Measurements from ENCODE around the gene RANBP9. TPM values are rescaled to one million over a fixed set of nuclear protein-coding genes. Genes with fewer than 3 reads are reported as not detected.

RANBP9 gene
- total RNA-seq (2022; extraction: Qiagen RNA extraction): 10.3 to 14.5 TPM (median 12.7 TPM) in 5 replicates

GRCh38 chr6:13711733-13712598 is at the start of gene RANBP9:
Gene RANBP9 (minus strand): TSS chr6:13711835. CDS start chr6:13711505, 330 bp downstream.

DNA sequence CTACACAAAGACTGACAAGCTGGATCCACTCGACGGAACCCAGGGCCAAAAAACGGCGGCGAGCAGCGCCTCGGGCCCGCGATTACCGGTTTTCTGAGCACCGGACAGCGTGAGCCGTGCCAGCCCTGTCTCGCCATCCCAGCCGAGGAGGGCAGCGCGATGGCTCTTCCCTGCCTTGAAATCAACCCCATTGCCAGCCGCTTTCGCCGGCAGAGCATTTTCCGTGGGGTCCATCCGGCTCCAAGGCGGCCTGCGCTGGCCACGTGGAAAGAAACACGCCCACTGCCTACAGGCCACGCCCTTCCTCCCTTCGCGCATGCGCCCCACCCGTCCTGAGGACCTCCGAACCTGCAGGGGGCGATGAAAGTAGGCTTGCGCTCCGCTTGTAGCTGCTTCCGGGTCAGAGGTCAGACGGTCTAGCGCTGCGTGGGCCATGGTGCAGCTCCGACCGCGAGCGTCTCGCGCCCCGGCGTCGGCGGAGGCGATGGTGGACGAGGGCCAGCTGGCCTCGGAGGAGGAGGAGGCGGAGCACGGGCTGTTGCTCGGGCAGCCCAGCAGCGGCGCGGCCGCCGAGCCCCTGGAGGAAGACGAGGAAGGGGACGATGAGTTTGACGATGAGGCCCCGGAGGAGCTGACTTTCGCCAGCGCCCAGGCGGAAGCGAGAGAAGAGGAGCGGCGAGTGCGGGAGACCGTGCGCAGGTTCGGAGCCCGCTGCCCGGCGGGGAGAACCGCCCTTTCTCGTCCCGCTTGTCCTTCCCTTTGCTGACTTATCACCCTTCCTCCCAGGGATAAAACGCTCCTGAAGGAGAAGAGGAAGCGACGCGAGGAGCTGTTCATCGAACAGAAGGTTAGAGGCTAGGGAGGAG is 96.5 kb downstream of the RANBP9 start, which contains the start of gene NOL7:
Gene NOL7 (plus strand): TSS at position 410 of the 866 bp plus-strand sequence. CDS start 24 bp downstream, at position 434.

GRCh38 chr6:13574571-13575376 is 136.9 kb downstream of the RANBP9 start, which contains the start of gene SIRT5:
Gene SIRT5 (plus strand): TSS chr6:13574601. CDS start chr6:13584111, 9,510 bp downstream.

Other genes with a start within 250 kb of the RANBP9 start
- gene GFOD1, start 224.2 kb downstream of the RANBP9 start, total RNA-seq (2022; extraction: Qiagen RNA extraction): 1.4 to 1.7 TPM (median 1.6 TPM) in 5 replicates
- gene SIRT5, start 137.2 kb downstream of the RANBP9 start, total RNA-seq (2022; extraction: Qiagen RNA extraction): 3.7 to 4.7 TPM (median 3.9 TPM) in 5 replicates
- 65.3 to 75.0 TPM (median 69.2 TPM) in 5 replicates for gene NOL7, start 96.5 kb downstream of the RANBP9 start, total RNA-seq (2022; extraction: Qiagen RNA extraction)
- gene MCUR1, start 102.7 kb upstream of the RANBP9 start, total RNA-seq (2022; extraction: Qiagen RNA extraction): 8.6 to 15.9 TPM (median 13.9 TPM) in 5 replicates
- 2.9 to 4.1 TPM (median 3.2 TPM) in 5 replicates for gene RNF182, start 213.1 kb upstream of the RANBP9 start, total RNA-seq (2022; extraction: Qiagen RNA extraction)

Data from A549 treated with Hydrocortisone at 1 μM for 4 hours (cell line).